Hepatocyte (in vitro differentiated cells): ENCODE data around the gene ZNF319. TPM values are rescaled to one million over a fixed set of nuclear protein-coding genes. Genes with fewer than 3 reads are reported as not detected.

Source experiments
- DNase-seq: peaks from one replicate; pipeline ENCODE4 v3.0.0-alpha.2; 2016; ENCODE audit warnings: low spot score
- H2AFZ ChIP-seq: fragments of 200-600 bp; sonication (generic); 2 replicates; pipeline ENCODE4 v1.6.0; 2016; ENCODE audit warnings: antibody characterized with exemption, mild to moderate bottlenecking
- H3K27ac ChIP-seq: fragments of 200-600 bp; sonication (generic); 2 replicates; pipeline ENCODE4 v1.5.1; 2016; ENCODE audit warnings: mild to moderate bottlenecking
- H3K27me3 ChIP-seq: fragments of 200-600 bp; sonication (generic); 2 replicates; pipeline ENCODE4 v1.6.1; 2016
- H3K36me3 ChIP-seq: fragments of 200-600 bp; sonication (generic); replicated peaks from 2 replicates; pipeline ENCODE4 v1.5.1; 2016; ENCODE audit warnings: low read depth; ENCODE audit not compliant: insufficient read depth
- H3K4me1 ChIP-seq: fragments of 200-600 bp; sonication (generic); 2 replicates; pipeline ENCODE4 v1.5.1; 2016; ENCODE audit warnings: mild to moderate bottlenecking, moderate library complexity; ENCODE audit not compliant: insufficient read depth
- H3K4me2 ChIP-seq: fragments of 200-600 bp; sonication (generic); 2 replicates; pipeline ENCODE4 v1.6.0; 2016
- H3K4me3 ChIP-seq: fragments of 200-600 bp; sonication (generic); 2 replicates; pipeline ENCODE4 v1.5.1; 2016; ENCODE audit warnings: mild to moderate bottlenecking
- H3K79me2 ChIP-seq: fragments of 200-600 bp; sonication (generic); 2 replicates; pipeline ENCODE4 v1.6.0; 2017; ENCODE audit warnings: mild to moderate bottlenecking
- H3K9me2 ChIP-seq: fragments of 200-600 bp; sonication (generic); replicated peaks from 2 replicates; pipeline ENCODE4 v1.6.0; 2017; ENCODE audit warnings: mild to moderate bottlenecking; ENCODE audit not compliant: insufficient read depth
- H3K9me3 ChIP-seq: fragments of 200-600 bp; sonication (generic); 2 replicates; pipeline ENCODE4 v1.5.1; 2016; ENCODE audit warnings: low read depth, mild to moderate bottlenecking
- H4K20me1 ChIP-seq: fragments of 200-600 bp; sonication (generic); 2 replicates; pipeline ENCODE4 v1.6.0; 2016; ENCODE audit warnings: mild to moderate bottlenecking; ENCODE audit not compliant: insufficient read depth, poor library complexity, severe bottlenecking
- CTCF ChIP-seq: fragments of 200-600 bp; sonication (generic); IDR thresholded peaks from 2 replicates; pipeline ENCODE4 v1.5.1; 2016; ENCODE audit warnings: antibody characterized with exemption, mild to moderate bottlenecking; ENCODE audit not compliant: poor library complexity
- EZH2 ChIP-seq: fragments of 200-600 bp; sonication (generic); IDR thresholded peaks from 2 replicates; pipeline ENCODE4 v1.6.1; 2016; ENCODE audit warnings: antibody characterized with exemption, mild to moderate bottlenecking, borderline replicate concordance
- EZH2phosphoT487 ChIP-seq: fragments of 200-600 bp; sonication (generic); IDR thresholded peaks from one replicate; pipeline ENCODE4 v1.6.1; 2018; ENCODE audit warnings: antibody characterized with exemption, mild to moderate bottlenecking, low read depth, moderate library complexity; ENCODE audit not compliant: unreplicated experiment, severe bottlenecking
- WGBS: methylation state at CpG from one replicate; pipeline ENCODE4 v1.1.6; 2016; ENCODE audit warnings: low lambda C conversion rate; ENCODE audit errors: missing lambda C conversion rate; 5-methylcytosine and 5-hydroxymethylcytosine counted together
- polyA plus RNA-seq: library from polyadenylated mRNA; unstranded; fragments of >200 nt; fragmentation: Nextera tagmentation; extraction: Ambion mirVana; gene quantifications from 2 replicates; pipeline ENCODE4 v1.2.1, GENCODE V29; 2016
- total RNA-seq: library from RNA; depleted of rRNA; stranded (reverse); fragments of >200 nt; gene quantifications from 2 replicates; pipeline ENCODE4 v1.2.3, GENCODE V29; 2014

ZNF319 gene
- total and polyA plus RNA-seq, 2 experiments from 2014 or later, result 5.3 to 8.3 TPM

- Histone ChIP-seq H3K36me3 (no peaks in the 10 kb centered on the region), H3K9me3 (no peaks in the 10 kb centered on the region), H3K27ac (no peak overlapping the region), H4K20me1 (peaks cover 7% of the 10 kb centered on the region), H3K9me2 (no peaks in the 10 kb centered on the region), H3K4me1 (peaks cover 17% of the 10 kb centered on the region), H3K4me3 (no peak overlapping the region), H2AFZ (no peak overlapping the region), H3K27me3 (no peaks in the 10 kb centered on the region), H3K79me2 (peaks cover 5% of the 10 kb centered on the region), H3K4me2 (no peak overlapping the region)
- TF ChIP-seq CTCF, result no peak
- DNase-seq, result no peak
- 93% methylated on average over 9 of the region's 9 CpGs for WGBS
Observed at GRCh38 chr16:58002416-58002800, 1.9 kb upstream of the ZNF319 start.

GRCh38 chr16:58001781-58002415 lies 1.4 kb upstream of the ZNF319 start:
- H3K9me2 ChIP-seq, result no peaks in the 10 kb centered on the region
- H4K20me1 ChIP-seq, result peaks cover 7% of the 10 kb centered on the region
- peak overlapping the region; percentile 67 for H2AFZ ChIP-seq
- peaks cover 5% of the 10 kb centered on the region for H3K79me2 ChIP-seq
- H3K27me3 ChIP-seq, result no peaks in the 10 kb centered on the region
- no peak for TF ChIP-seq CTCF
- no peak for TF ChIP-seq EZH2
- no peak for TF ChIP-seq EZH2phosphoT487
- DNase-seq, result no peak
- H3K27ac ChIP-seq, result no peak overlapping the region
- 38% methylated on average over 10 of the region's 10 CpGs for WGBS
- H3K9me3 ChIP-seq, result no peaks in the 10 kb centered on the region
- no peaks in the 10 kb centered on the region for H3K36me3 ChIP-seq
- peak overlapping the region; percentile 99 for H3K4me2 ChIP-seq
- H3K4me1 ChIP-seq, result peaks cover 17% of the 10 kb centered on the region
- H3K4me3 ChIP-seq, result peak overlapping the region; percentile 99

GRCh38 chr16:58000706-58001676 lies 519 bp upstream of the ZNF319 start, which contains the start of gene USB1:
Gene USB1 (plus strand): TSS chr16:58001407. CDS start chr16:58001484, 77 bp downstream.
- 2% methylated on average over 41 of the region's 81 CpGs for WGBS
- DNase-seq, result peak; percentile 93

More at GRCh38 chr16:58000706-58001676, 519 bp upstream of the ZNF319 start, which contains the start of gene USB1:
- peaks cover 7% of the 10 kb centered on the region for H4K20me1 ChIP-seq
- H3K36me3 ChIP-seq, result no peaks in the 10 kb centered on the region
- H3K27ac ChIP-seq, result peak within 1 kb of the TSS; percentile 90
- TF ChIP-seq EZH2phosphoT487, result no peak
- peak; percentile 74 for TF ChIP-seq CTCF
- no peak for TF ChIP-seq EZH2
- H2AFZ ChIP-seq, result peak within 1 kb of the TSS; percentile 94
- no peaks in the 10 kb centered on the region for H3K27me3 ChIP-seq
- H3K9me3 ChIP-seq, result no peaks in the 10 kb centered on the region
- H3K79me2 ChIP-seq, result peaks cover 5% of the 10 kb centered on the region
- H3K9me2 ChIP-seq, result no peaks in the 10 kb centered on the region
- peak within 1 kb of the TSS; percentile 99 for H3K4me3 ChIP-seq
- peak within 1 kb of the TSS; percentile 99 for H3K4me2 ChIP-seq
- peaks cover 17% of the 10 kb centered on the region for H3K4me1 ChIP-seq
